Fibroblast of lung (primary cell): ENCODE data around the gene DIS3L. TPM values are rescaled to one million over a fixed set of nuclear protein-coding genes. Genes with fewer than 3 reads are reported as not detected.
"Not testable (repeated sequence)": the region's sequence is repeated elsewhere in the genome, so short reads cannot be mapped to it uniquely, and the experiment has no call there.

ENCODE experiments used
- DNase-seq, 2 donors: peaks; one replicate each; pipeline versions ENCODE4 v3.0.0 to v3.0.0-alpha.2; 2010; ENCODE audit warnings: low read depth in 2 of 2
- H2AFZ ChIP-seq: 2 replicates; pipeline ENCODE4 v1.5.1; 2012; ENCODE audit warnings: low read length, control low read depth, inconsistent platforms
- H3K27ac ChIP-seq: 2 replicates; pipeline ENCODE4 v1.5.1; 2011; ENCODE audit warnings: low read length, control low read depth; ENCODE audit not compliant: insufficient read depth
- H3K27me3 ChIP-seq: 2 replicates; pipeline ENCODE4 v1.5.1; 2011; ENCODE audit warnings: mild to moderate bottlenecking, low read length; ENCODE audit not compliant: control insufficient read depth, insufficient read depth
- H3K36me3 ChIP-seq: 2 replicates; pipeline ENCODE4 v1.5.1; 2011; ENCODE audit warnings: low read length; ENCODE audit not compliant: control insufficient read depth, insufficient read depth
- H3K4me1 ChIP-seq: 2 replicates; pipeline ENCODE4 v1.5.1; 2011; ENCODE audit warnings: low read length; ENCODE audit not compliant: control insufficient read depth, insufficient read depth; ENCODE audit errors: extremely low read depth
- H3K4me2 ChIP-seq: 2 replicates; pipeline ENCODE4 v1.5.1; 2011; ENCODE audit warnings: low read length, control low read depth; ENCODE audit not compliant: insufficient read depth; ENCODE audit errors: extremely low read depth
- H3K4me3 ChIP-seq, 4 experiments: fragments of 200-600 bp in 1 of 4; sonication (generic) in 1 of 4; replicated peaks in 1 of 4; 2 replicates each; pipeline ENCODE4 v1.5.1; 2011 to 2016; ENCODE audit warnings: low read length in 4 of 4, low read depth in 3 of 4, mild to moderate bottlenecking in 3 of 4, control low read depth in 2 of 4, inconsistent platforms in 1 of 4, mixed read lengths in 1 of 4; ENCODE audit not compliant: insufficient read depth in 1 of 4; ENCODE audit errors: control extremely low read depth in 1 of 4
- H3K79me2 ChIP-seq: 2 replicates; pipeline ENCODE4 v1.5.1; 2012; ENCODE audit warnings: mild to moderate bottlenecking, low read length, inconsistent platforms; ENCODE audit not compliant: control insufficient read depth, insufficient read depth
- H3K9ac ChIP-seq: 2 replicates; pipeline ENCODE4 v1.5.1; 2011; ENCODE audit warnings: mild to moderate bottlenecking, low read length, control low read depth; ENCODE audit not compliant: insufficient read depth
- H3K9me3 ChIP-seq: 2 replicates; pipeline ENCODE4 v1.5.1; 2012; ENCODE audit warnings: low read depth, low read length; ENCODE audit not compliant: control insufficient read depth, insufficient read depth
- H4K20me1 ChIP-seq: 2 replicates; pipeline ENCODE4 v1.5.1; 2011; ENCODE audit warnings: low read length; ENCODE audit not compliant: control insufficient read depth, insufficient read depth; ENCODE audit errors: extremely low read depth
- EZH2 ChIP-seq: IDR thresholded peaks from 2 replicates; pipeline ENCODE4 v1.5.1; 2012; ENCODE audit warnings: low read length, control low read depth, mild to moderate bottlenecking; ENCODE audit errors: missing control alignments
- polyA plus RNA-seq, 2 donors: library from polyadenylated mRNA; depleted of rRNA in 1 of 2; stranded (reverse) in 1 of 2; unstranded in 1 of 2; fragments of >200 nt; gene quantifications; 2 replicates each; pipeline ENCODE4 v1.2.1, GENCODE V29; 2011 to 2012; ENCODE audit warnings: missing spikeins in 1 of 2
- total RNA-seq: library from RNA; depleted of rRNA; stranded (reverse); fragments of >200 nt; gene quantifications from 2 replicates; pipeline ENCODE4 v1.2.1, GENCODE V29; 2014
- TF ChIP-seq, protein P1 (sequence below), 2 donors: IDR thresholded peaks in 1 of 2; conservative IDR thresholded peaks in 1 of 2; 1 replicate in 1 of 2; 2 replicates in 1 of 2; pipeline ENCODE4 v1.5.1; 2011 to 2012; ENCODE audit warnings: low read length in 2 of 2, control low read depth in 1 of 2, inconsistent platforms in 1 of 2, low read depth in 1 of 2, mild to moderate bottlenecking in 1 of 2

DIS3L gene
- total and polyA plus RNA-seq, 2 donors (not counting 1 experiment from before 2014, with no cell fraction given) = 11.2 to 25.1 TPM

- Histone ChIP-seq H3K9me3 (no peaks in the 10 kb centered on the region), H3K27me3 (no peaks in the 10 kb centered on the region), H2AFZ (no peak overlapping the region), H4K20me1 (no peaks in the 10 kb centered on the region), H3K36me3 (no peaks in the 10 kb centered on the region), H3K79me2 (no peaks in the 10 kb centered on the region), H3K4me1 (no peaks in the 10 kb centered on the region), H3K4me3 (no peak overlapping the region), H3K27ac (no peak overlapping the region), H3K4me2 (no peak overlapping the region), H3K9ac (no peak overlapping the region)
- DNase-seq = no peak
- TF ChIP-seq, protein P1, sequence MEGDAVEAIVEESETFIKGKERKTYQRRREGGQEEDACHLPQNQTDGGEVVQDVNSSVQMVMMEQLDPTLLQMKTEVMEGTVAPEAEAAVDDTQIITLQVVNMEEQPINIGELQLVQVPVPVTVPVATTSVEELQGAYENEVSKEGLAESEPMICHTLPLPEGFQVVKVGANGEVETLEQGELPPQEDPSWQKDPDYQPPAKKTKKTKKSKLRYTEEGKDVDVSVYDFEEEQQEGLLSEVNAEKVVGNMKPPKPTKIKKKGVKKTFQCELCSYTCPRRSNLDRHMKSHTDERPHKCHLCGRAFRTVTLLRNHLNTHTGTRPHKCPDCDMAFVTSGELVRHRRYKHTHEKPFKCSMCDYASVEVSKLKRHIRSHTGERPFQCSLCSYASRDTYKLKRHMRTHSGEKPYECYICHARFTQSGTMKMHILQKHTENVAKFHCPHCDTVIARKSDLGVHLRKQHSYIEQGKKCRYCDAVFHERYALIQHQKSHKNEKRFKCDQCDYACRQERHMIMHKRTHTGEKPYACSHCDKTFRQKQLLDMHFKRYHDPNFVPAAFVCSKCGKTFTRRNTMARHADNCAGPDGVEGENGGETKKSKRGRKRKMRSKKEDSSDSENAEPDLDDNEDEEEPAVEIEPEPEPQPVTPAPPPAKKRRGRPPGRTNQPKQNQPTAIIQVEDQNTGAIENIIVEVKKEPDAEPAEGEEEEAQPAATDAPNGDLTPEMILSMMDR (conservative IDR thresholded peaks at IDR 0.05 in 1 of 2, IDR thresholded peaks at IDR 0.05 in 1 of 2; ENCODE audit: low read depth in 1 of 2, low read length in 2 of 2) = no peak
- no peak for TF ChIP-seq EZH2
Measured at GRCh38 chr15:66378814-66379430, 85.6 kb downstream of the DIS3L start.

DNA sequence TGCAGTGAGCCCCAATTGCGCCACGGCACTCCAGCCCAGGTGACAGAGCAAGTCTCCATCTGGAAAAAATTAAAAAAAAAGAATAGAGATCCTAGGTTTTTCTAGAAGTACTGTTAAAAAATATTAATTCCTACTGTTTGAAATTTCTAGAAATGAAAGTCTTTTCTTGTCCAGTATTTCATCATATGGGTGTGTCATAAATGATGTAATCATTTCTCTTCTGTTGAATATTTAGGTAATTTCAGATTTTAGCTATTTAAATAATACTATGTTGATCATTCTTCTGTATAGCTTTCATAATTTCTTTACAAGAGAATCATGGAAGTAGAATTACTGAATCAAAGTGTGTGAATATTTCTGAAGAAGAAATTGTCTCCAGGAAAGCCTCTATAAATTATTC lies 88.0 kb downstream of the DIS3L start:
- H3K4me3 ChIP-seq, H3K4me2 ChIP-seq, H3K27ac ChIP-seq, DNase-seq, H3K4me1 ChIP-seq, H3K79me2 ChIP-seq, H2AFZ ChIP-seq, H3K27me3 ChIP-seq, H3K9ac ChIP-seq, H3K36me3 ChIP-seq, H4K20me1 ChIP-seq, H3K9me3 ChIP-seq: not testable (repeated sequence)

Other genes with a start within 250 kb of the DIS3L start
- under 0.01 TPM in 1 of 2 replicates, not detected in the other for gene MEGF11, start 39.8 kb upstream of the DIS3L start, total RNA-seq
- gene MEGF11, start 39.8 kb upstream of the DIS3L start, polyA plus RNA-seq = not detected in 2 replicates
- 14.5 and 16.7 TPM in 2 replicates for gene TIPIN, start 63.1 kb downstream of the DIS3L start, total RNA-seq
- 12.6 and 17.8 TPM in 2 replicates for gene TIPIN, start 63.1 kb downstream of the DIS3L start, polyA plus RNA-seq
- gene MAP2K1, start 93.3 kb downstream of the DIS3L start, total RNA-seq = 26.2 and 32.9 TPM in 2 replicates
- 37.5 and 40.0 TPM in 2 replicates for gene MAP2K1, start 93.3 kb downstream of the DIS3L start, polyA plus RNA-seq
- gene SNAPC5, start 204.2 kb downstream of the DIS3L start, total RNA-seq = 28.6 and 36.5 TPM in 2 replicates
- gene SNAPC5, start 204.2 kb downstream of the DIS3L start, polyA plus RNA-seq = 40.3 and 48.2 TPM in 2 replicates
- 1,689 and 2,458 TPM in 2 replicates for gene RPL4, start 211.3 kb downstream of the DIS3L start, total RNA-seq
- 3,360 and 3,456 TPM in 2 replicates for gene RPL4, start 211.3 kb downstream of the DIS3L start, polyA plus RNA-seq
- 11.6 and 14.5 TPM in 2 replicates for gene ZWILCH, start 211.8 kb downstream of the DIS3L start, total RNA-seq
- 25.4 and 27.2 TPM in 2 replicates for gene ZWILCH, start 211.8 kb downstream of the DIS3L start, polyA plus RNA-seq